PC-3 (cell line): Measurements from ENCODE around the gene ROPN1L. TPM values are rescaled to one million over a fixed set of nuclear protein-coding genes. Genes with fewer than 3 reads are reported as not detected.

Source experiments
- ATAC-seq: fragments of 200-7000 bp; cut with Tn5 transposase; 2 replicates; pipeline ENCODE4 v1.9.1; 2020; ENCODE audit warnings: mild to moderate bottlenecking, moderate library complexity
- BruUV-seq: library from RNA; stranded (reverse); fragments of 400-500 nt; replicated peaks from 2 replicates; lab custom pipeline; 2021; lab: Mats Ljungman, UMichigan
- CTCF ChIA-PET: fragments of 300-600 bp; sonication (Branson Sonifier 250); formaldehyde crosslinking; loops from one replicate; lab custom pipeline; 2022; ENCODE audit warnings: antibody characterized with exemption; lab: Charles Lee
- POLR2A ChIA-PET: fragments of 300-600 bp; sonication (Branson Sonifier 250); formaldehyde crosslinking; loops from one replicate; lab custom pipeline; 2022; ENCODE audit warnings: antibody characterized with exemption; ENCODE audit not compliant: unreplicated experiment; lab: Charles Lee
- DNase-seq: peaks from one replicate; pipeline ENCODE4 v3.0.0-alpha.2; 2015
- H2AFZ ChIP-seq: fragments of 300-600 bp; sonication (generic); 2 replicates; pipeline ENCODE4 v1.6.0; 2016; ENCODE audit warnings: antibody characterized with exemption, low read length
- H3F3A ChIP-seq: fragments of 300-600 bp; sonication (generic); one replicate; pipeline ENCODE4 v1.6.0; 2017; ENCODE audit warnings: antibody characterized with exemption, low read length, control low read depth, mild to moderate bottlenecking; ENCODE audit not compliant: unreplicated experiment
- H3K27ac ChIP-seq: fragments of 300-600 bp; sonication (generic); 2 replicates; pipeline ENCODE4 v1.5.1; 2016; ENCODE audit warnings: mild to moderate bottlenecking, low read length
- H3K27me3 ChIP-seq: fragments of 300-600 bp; sonication (generic); 2 replicates; pipeline ENCODE4 v1.6.1; 2016; ENCODE audit warnings: low read length, mixed read lengths
- H3K36me3 ChIP-seq: fragments of 300-600 bp; sonication (generic); 2 replicates; pipeline ENCODE4 v1.6.1; 2016; ENCODE audit warnings: low read depth, mixed run types, low read length, mixed read lengths
- H3K4me1 ChIP-seq: fragments of 300-600 bp; sonication (generic); 2 replicates; pipeline ENCODE4 v1.5.1; 2016; ENCODE audit warnings: low read length; ENCODE audit not compliant: insufficient read depth
- H3K4me2 ChIP-seq: fragments of 300-600 bp; sonication (generic); 2 replicates; pipeline ENCODE4 v1.6.0; 2016; ENCODE audit warnings: low read length
- H3K4me3 ChIP-seq: fragments of 300-600 bp; sonication (generic); 2 replicates; pipeline ENCODE4 v1.5.1; 2016; ENCODE audit warnings: mild to moderate bottlenecking, low read length, mixed read lengths
- H3K79me2 ChIP-seq: fragments of 300-600 bp; sonication (generic); 2 replicates; pipeline ENCODE4 v1.6.1; 2017; ENCODE audit warnings: low read length, mixed read lengths
- H3K9ac ChIP-seq: fragments of 300-600 bp; sonication (generic); 2 replicates; pipeline ENCODE4 v1.6.0; 2016; ENCODE audit warnings: mild to moderate bottlenecking, low read length
- H3K9me2 ChIP-seq: fragments of 300-600 bp; sonication (generic); replicated peaks from 2 replicates; pipeline ENCODE4 v1.6.1; 2016; ENCODE audit warnings: mixed run types, low read length, mixed read lengths
- H3K9me3 ChIP-seq: fragments of 300-600 bp; sonication (generic); 2 replicates; pipeline ENCODE4 v1.6.1; 2016; ENCODE audit warnings: low read length, mixed read lengths
- H4K20me1 ChIP-seq: fragments of 300-600 bp; sonication (generic); 2 replicates; pipeline ENCODE4 v1.6.1; 2016; ENCODE audit warnings: low read length, mixed read lengths
- EZH2 ChIP-seq: fragments of 300-600 bp; sonication (generic); IDR thresholded peaks from one replicate; pipeline ENCODE4 v1.6.1; 2017; ENCODE audit warnings: antibody characterized with exemption, mild to moderate bottlenecking, low read length; ENCODE audit not compliant: unreplicated experiment
- EZH2phosphoT487 ChIP-seq: fragments of 300-600 bp; sonication (generic); IDR thresholded peaks from 2 replicates; pipeline ENCODE4 v1.6.1; 2018; ENCODE audit warnings: mild to moderate bottlenecking, antibody characterized with exemption, low read length, borderline replicate concordance
- intact Hi-C: fragments of 100-400 bp; cut with micrococcal nuclease; formaldehyde crosslinking; loops from 2 replicates; pipeline ENCODE4 v1.9.0; 2023
- total RNA-seq: library from RNA; depleted of rRNA; stranded (reverse); fragments of >200 nt; gene quantifications from 2 replicates; pipeline ENCODE4 v1.2.3, GENCODE V29; 2014
- TF ChIP-seq, protein P1 (sequence below): fragments of 300-600 bp; sonication (generic); conservative IDR thresholded peaks from 2 replicates; pipeline ENCODE4 v1.5.1; 2017; ENCODE audit warnings: antibody characterized with exemption, low read depth, mild to moderate bottlenecking, low read length

Gene ROPN1L
- total RNA-seq, 1 experiment from 2014 or later, result 0.95 TPM

DNA sequence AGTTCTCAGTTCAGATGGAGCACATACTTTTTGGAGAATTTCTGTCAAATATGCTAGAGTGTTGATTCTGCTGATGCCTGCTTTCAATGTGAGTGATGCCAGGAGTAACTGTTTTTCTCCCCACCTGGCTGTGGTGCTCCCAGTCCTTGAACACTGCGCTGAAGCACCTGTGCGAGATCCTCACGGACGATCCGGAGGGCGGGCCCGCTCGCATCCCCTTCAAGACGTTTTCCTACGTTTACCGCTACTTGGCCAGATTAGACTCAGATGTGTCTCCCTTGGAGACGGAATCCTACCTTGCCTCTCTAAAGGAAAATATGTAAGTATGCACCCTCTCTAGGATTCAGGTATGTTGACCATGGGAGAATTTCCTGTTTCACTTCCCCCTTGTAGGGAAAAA is 19.4 kb downstream of the ROPN1L start:
- Histone ChIP-seq H3K9me3 (no peaks in the 10 kb centered on the region), H3K9ac (no peak overlapping the region), H3K27me3 (no peaks in the 10 kb centered on the region), H3K79me2 (no peaks in the 10 kb centered on the region), H2AFZ (no peak overlapping the region), H3K9me2 (no peaks in the 10 kb centered on the region), H3K4me3 (no peak overlapping the region), H3K27ac (no peak overlapping the region), H3K4me1 (peaks cover 26% of the 10 kb centered on the region), H4K20me1 (no peaks in the 10 kb centered on the region), H3K4me2 (no peak overlapping the region), H3K36me3 (no peaks in the 10 kb centered on the region), H3F3A (no peaks in the 10 kb centered on the region)
- TF ChIP-seq, protein P1, sequence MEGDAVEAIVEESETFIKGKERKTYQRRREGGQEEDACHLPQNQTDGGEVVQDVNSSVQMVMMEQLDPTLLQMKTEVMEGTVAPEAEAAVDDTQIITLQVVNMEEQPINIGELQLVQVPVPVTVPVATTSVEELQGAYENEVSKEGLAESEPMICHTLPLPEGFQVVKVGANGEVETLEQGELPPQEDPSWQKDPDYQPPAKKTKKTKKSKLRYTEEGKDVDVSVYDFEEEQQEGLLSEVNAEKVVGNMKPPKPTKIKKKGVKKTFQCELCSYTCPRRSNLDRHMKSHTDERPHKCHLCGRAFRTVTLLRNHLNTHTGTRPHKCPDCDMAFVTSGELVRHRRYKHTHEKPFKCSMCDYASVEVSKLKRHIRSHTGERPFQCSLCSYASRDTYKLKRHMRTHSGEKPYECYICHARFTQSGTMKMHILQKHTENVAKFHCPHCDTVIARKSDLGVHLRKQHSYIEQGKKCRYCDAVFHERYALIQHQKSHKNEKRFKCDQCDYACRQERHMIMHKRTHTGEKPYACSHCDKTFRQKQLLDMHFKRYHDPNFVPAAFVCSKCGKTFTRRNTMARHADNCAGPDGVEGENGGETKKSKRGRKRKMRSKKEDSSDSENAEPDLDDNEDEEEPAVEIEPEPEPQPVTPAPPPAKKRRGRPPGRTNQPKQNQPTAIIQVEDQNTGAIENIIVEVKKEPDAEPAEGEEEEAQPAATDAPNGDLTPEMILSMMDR, result no peak
- TF ChIP-seq EZH2 (no peak), EZH2phosphoT487 (no peak)
- DNase-seq (no peak), ATAC-seq (no peak)
- intact Hi-C loops, result no loop called here
- no TSS peak for BruUV-seq
- ChIA-PET POLR2A (no interaction called here), CTCF (interaction anchor here (0.6 kb wide), 1 partner anchor 81 kb away, joined by 4 read pairs; no protein-coding TSS in a partner anchor)

DNA sequence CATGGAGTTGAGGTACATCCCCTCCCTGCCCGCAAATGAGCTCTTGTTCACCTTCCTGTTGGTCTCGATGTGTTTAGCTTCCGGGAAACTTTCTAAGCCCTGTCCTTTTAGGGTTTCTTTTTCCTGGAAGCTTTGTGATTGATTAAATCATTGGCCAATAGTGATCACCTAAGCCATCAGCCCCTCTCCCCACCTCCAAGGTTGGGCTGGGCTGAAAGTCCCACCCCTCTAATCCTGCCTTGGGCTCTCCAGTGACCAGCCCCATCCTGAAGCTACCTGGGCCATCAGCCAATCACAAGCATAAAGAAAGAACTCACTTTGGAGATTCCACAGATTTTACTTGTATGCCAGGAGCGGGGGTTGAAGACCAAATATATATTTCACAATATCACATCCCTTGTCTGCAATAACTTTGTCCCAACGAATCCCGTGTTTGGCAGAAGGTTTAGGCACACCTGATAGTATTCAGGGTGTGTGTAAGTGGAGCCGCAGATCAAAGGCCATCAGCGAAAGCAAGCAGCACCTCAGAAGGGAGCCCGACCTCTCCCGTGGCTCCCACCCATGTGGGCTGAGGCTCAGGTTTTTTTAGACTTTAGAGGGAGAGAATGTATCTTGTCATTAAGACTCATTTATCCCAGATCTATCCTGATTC is 20.4 kb downstream of the ROPN1L start:
- Histone ChIP-seq H3K4me1 (peaks cover 29% of the 10 kb centered on the region), H3K4me3 (no peak overlapping the region), H3K9ac (no peak overlapping the region), H3K9me3 (no peaks in the 10 kb centered on the region), H4K20me1 (no peaks in the 10 kb centered on the region), H2AFZ (no peak overlapping the region), H3K36me3 (no peaks in the 10 kb centered on the region), H3F3A (no peaks in the 10 kb centered on the region), H3K27me3 (no peaks in the 10 kb centered on the region), H3K27ac (no peak overlapping the region), H3K9me2 (no peaks in the 10 kb centered on the region), H3K4me2 (no peak overlapping the region), H3K79me2 (no peaks in the 10 kb centered on the region)
- BruUV-seq, result no TSS peak
- ChIA-PET CTCF (interaction anchor here (0.6 kb wide), 1 partner anchor 171 kb away, joined by 7 read pairs; no protein-coding TSS in a partner anchor), POLR2A (no interaction called here)
- no peak for ATAC-seq
- TF ChIP-seq EZH2phosphoT487, result no peak
- TF ChIP-seq EZH2, result no peak
- TF ChIP-seq, protein P1, result no peak
- intact Hi-C loops, result no loop called here
- DNase-seq, result no peak

DNA sequence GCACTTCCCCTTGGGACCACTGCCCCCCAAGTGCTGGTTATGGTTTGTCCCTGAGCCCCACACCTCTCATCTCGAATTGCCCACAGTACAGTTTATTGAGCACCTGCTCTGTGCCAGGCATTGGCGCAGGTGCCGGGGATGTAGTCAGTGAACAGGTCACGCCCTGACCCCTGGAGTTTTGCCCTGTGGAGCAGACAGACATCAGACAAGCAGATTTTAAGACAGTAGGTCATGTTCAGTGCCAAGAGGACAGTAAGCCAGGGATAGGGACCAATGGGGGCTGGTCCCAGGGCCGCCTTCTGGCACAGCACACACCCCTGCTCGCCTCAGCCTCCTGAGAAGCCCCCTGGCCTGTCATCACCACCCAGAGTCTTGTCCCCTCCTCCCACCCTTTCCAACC is 21.9 kb downstream of the ROPN1L start:
- peaks cover 10% of the 10 kb centered on the region for H3F3A ChIP-seq
- H3K9me3 ChIP-seq, result no peaks in the 10 kb centered on the region
- BruUV-seq, result no TSS peak
- H3K27me3 ChIP-seq, result no peaks in the 10 kb centered on the region
- no peak overlapping the region for H3K9ac ChIP-seq
- no peak overlapping the region for H3K4me3 ChIP-seq
- H2AFZ ChIP-seq, result no peak overlapping the region
- no peaks in the 10 kb centered on the region for H3K9me2 ChIP-seq
- H3K27ac ChIP-seq, result no peak overlapping the region
- H4K20me1 ChIP-seq, result no peaks in the 10 kb centered on the region
- DNase-seq (no peak), ATAC-seq (no peak)
- CTCF ChIA-PET, result no interaction called here
- H3K4me2 ChIP-seq, result no peak overlapping the region
- TF ChIP-seq, protein P1, result no peak
- no peak for TF ChIP-seq EZH2
- intact Hi-C loops, result no loop called here
- POLR2A ChIA-PET, result no interaction called here
- no peaks in the 10 kb centered on the region for H3K36me3 ChIP-seq
- peaks cover 32% of the 10 kb centered on the region for H3K4me1 ChIP-seq
- H3K79me2 ChIP-seq, result no peaks in the 10 kb centered on the region
